HG03064 (cell line): Measurements from ENCODE around the gene BCL7C.
"Not testable (repeated sequence)": the region's sequence is repeated elsewhere in the genome, so short reads cannot be mapped to it uniquely, and the experiment has no call there.

Source experiments
- ATAC-seq: cut with Tn5 transposase; IDR thresholded peaks from one replicate; pipeline ENCODE4 v1.9.1; 2021; ENCODE audit warnings: low read depth; ENCODE audit not compliant: unreplicated experiment

The BCL7C gene

DNA sequence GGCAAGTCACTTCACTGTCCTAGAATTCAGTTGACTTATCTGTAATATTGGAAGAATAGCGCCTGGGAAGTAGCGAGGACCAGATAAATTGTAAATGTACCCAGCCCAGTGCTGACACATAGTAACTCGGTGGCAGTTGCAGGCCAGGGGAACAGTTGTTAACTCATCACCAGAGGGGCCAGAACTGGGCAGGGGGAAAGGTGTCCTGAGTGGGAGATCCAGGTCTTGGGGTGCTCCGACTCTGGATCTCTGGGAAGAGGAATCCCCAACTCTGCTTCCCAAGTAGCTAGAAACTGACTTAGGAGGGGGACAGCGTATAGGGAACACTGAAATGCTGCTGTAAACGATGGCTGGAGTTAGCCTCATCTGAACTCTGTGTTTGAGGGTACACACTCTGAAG lies 23.0 kb downstream of the BCL7C start:
- no peak for ATAC-seq

DNA sequence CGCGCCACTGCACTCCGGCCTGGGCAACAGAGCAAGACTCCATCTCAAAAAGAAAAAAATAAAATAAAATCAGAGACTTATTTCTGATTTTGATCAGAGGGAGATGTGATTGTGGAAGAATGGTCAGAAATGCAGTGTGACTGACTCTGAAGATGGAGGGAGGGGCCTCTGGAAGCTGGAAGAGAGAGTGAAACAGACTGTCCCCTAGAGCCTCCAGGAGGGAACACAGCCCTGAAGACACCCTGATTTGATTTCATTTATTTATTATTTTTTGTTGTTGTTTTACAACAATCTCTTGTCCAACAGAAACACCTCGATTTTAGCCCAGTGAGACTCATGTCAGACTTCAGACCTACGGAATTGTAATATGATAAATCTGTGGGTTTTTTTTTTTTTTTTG lies 26.1 kb downstream of the BCL7C start:
- ATAC-seq = no peak

DNA sequence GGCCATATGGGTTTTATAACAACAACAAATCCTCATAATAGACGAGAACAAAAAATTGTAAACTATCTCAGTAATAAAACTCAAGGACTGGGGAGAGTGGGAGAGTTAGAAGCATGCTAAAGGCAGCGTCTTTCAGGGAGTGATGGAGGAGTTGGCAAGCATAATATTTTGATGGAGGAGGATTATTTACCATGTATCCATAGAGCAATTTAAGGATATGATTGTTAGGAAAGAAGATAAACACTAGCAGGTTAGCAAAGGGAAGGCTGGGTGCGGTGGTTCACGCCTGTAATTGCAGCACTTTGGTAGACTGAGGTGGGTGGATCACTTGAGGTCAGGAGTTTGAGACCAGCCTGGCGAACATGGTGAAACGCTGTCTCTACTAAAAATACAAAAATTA lies 27.8 kb downstream of the BCL7C start:
- ATAC-seq = no peak

DNA sequence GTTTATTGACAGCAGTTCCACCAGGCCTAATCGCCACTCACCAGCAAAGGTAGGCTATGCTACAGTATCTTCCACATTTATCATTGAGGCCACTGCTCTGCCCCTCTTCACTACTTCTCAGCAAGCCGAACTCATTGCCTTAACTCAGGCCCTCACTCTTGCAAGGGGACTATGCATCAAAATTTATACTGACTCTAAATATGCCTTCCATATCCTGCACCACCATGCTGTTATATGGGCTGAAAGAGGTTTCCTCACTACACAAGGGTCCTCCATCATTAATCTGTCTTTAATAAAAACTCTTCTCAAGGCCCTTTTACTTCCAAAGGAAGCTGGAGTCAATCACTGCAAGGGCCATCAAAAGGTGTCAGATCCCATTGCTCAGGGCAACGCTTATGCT lies 30.7 kb downstream of the BCL7C start:
- not testable (repeated sequence) for ATAC-seq

DNA sequence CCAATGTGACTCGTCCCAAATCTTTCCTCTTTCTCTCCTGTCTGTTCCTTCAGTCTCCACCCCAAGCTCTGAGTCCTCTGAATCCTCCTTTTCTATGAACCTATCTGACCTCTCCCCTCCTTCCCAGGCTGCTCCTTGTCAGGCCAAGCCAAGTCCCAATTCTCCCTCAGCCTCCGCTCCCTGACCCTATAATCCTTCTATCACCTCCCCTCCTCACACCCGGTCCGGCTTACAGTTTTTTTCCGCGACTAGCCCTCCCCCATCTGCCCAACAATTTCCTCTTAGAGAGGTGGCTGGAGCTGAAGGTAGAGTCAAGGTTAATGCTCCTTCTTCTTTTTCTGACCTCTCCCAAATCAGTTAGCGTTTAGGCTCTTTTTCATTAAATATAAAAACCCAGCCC lies 33.1 kb downstream of the BCL7C start:
- ATAC-seq = not testable (repeated sequence)

DNA sequence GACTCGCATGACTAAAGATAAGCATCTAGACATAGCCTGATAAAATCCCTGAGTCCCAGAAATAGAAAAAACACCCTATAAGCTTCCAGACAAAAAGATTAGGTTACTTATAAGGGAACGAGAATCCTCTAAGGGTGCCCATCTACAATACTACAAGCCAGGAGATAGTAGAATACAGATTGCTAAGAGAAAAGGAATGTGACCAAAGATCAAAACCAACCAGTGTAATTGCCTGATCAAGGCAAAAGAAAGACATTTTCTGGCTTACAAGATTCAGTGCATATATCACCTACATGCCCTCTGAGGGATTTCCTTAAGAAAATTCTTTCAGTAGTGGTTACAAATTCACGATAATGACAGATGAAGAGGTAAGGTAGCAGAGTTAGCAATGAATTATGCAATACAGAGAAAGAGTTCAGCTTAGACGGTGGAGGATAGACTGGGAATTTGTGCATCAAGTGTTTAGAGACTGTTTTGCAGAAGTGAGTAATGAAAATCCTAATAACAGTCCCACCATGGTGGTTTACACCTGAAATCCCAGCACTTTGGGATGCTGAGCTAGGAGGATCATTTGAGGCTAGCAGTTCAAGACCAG lies 35.0 kb downstream of the BCL7C start:
- ATAC-seq = no peak

DNA sequence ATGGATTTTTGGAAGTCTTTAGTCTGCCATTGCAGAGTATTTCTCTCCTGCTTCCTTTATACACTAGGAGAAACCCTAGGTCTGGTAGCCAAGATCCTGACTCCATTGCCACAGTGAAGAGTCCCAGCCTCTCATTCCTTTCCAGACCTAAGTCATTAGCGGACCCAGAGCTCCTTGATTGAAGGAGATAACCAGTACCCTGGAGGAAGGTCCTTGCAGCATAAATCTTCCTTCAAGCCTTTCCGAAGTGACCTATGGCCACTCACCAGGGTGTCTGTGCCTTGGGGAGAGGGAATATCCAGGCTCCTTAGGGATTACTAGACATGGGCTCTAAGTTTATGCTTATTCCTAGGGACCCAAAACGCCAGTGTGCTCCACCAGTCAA lies 35.8 kb downstream of the BCL7C start:
- no peak for ATAC-seq

DNA sequence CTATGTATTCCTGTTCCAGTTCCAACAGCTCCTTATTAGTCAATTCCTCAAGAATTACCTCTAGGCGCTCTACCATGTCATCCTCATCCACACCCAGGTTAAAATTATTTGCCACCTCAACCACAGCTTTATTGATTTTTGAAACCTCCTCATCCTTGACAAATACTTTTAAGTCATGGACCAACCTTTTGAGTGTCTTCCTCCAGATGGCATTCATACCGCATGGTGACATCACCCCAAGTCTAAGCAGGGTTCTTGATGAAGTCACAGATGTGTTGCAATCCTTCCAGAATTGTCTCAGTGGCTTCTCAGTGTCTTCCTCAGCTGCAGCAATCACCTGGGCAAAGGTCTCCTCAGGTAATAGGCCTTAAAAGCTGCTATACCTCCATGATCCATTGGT lies 40.1 kb downstream of the BCL7C start:
- no peak for ATAC-seq

DNA sequence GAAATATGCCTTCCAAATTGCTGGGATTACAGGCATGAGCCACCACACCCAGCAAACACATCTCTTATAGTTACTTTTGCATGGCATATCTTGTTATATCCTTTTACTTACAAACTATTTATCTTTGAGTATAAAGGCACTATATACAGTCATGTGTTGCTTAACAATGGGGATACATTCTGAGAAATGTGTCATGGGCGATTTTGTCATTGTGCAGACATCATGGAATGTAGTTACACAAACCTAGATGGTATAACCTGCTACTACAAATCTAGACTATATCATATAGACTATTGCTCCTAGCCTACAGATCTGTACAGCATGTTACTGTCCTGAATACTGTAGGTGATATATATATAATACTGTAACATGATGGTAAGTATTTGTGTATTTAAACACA lies 43.6 kb downstream of the BCL7C start:
- no peak for ATAC-seq

DNA sequence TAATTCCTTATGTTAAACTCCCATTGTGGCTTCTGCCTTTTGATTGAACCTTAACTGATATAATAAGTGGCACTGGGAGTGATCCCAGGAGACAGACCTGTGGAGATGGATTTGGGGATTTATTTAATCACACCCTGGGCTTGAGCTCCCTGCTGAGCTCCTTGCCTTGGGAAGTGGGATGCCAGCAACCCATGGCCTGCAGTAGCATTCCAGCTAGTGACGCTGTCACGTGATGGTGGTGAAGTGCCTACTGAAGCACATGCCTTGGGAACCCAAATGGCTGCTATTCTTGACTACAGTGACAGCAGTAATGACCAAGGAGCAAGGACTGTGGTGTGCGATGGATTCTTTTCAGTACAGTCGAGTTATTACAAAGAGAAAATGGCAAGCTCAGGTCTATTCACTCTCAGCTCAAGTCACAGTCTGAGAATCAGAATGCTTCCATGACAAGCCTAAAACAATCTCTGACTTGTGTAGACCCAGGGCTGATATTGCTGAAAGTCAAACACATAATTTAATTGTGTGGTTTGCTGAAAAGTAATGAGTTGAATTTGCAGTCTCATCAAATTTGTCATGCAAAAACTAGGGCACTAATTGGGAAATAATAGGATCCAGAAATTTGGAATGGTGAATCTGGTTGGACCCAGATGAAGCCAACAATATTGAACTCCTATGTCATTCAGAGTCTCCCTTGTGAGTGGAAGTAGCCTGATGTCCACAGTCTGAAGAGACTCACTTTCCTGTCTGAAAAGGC lies 47.1 kb downstream of the BCL7C start:
- ATAC-seq = no peak

DNA sequence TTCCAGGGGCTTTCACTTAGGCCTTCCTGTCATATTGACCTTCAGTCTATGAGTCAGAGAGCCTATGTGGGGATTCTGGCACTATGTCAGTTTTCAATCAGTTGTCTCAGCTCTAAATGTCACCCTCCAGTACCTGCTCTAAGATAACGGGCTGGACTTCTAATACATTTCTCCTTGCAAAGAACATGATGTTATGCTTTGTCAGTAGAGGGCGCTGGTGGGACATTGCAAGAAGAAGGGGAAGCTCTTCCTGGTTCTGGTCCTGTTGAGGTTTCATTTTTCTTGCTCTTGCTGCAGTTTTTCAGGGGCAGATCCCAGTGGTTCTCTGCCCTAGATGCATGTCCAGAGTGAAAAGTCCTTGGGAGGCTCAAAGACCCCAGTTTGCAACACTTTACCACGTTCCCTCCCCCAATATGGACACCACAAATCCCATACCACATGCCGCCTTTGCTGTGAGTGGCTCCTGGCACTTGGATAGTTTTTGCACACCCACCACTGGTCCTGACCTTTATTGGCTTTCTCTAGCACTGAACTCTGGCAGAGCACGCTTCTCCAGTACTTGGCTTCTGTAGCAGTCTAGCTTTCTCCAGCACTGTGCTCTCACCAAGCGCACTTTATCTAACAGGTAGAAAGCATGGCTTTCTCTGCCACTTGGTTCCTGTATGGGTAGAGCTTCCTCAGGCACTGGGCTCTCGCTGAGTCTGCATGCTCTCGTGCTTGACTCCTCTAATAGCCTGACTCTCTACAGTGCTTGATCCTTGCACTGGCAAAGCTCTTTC lies 49.0 kb downstream of the BCL7C start:
- ATAC-seq = no peak

DNA sequence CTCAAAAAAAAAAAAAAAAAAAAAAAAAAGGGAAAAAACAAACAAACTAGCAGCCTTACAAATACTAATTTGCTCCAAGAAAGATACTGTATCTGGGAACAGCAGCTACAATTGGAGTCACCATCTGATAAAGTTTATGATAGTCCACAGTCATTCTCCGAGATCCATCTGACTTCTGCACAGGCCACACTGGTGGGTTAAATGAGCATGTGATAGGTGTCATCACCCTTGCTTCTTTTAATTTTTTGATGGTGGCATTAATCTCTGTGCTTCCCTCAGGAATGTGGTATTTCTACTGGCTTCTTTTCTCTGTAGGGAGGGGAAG lies 49.6 kb downstream of the BCL7C start:
- no peak for ATAC-seq

DNA sequence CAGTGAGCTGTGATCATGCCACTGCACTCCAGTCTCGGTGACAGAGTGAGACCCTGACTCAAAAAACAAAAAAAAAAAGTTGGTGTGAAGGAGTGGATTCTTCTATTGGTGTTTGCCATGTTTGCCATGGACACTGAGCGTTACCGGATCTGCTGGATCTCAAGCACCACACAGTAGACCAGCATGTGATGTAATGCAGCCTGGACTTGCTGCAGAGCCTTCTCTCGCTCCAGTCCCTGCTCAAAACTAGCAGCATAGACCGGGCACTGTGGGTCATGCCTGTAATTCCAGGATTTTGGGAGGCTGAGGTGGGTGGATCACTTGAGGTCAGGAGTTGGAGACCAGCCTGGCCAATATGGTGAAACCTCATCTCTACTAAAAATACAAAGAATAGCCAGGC lies 50.4 kb downstream of the BCL7C start:
- no peak for ATAC-seq

DNA sequence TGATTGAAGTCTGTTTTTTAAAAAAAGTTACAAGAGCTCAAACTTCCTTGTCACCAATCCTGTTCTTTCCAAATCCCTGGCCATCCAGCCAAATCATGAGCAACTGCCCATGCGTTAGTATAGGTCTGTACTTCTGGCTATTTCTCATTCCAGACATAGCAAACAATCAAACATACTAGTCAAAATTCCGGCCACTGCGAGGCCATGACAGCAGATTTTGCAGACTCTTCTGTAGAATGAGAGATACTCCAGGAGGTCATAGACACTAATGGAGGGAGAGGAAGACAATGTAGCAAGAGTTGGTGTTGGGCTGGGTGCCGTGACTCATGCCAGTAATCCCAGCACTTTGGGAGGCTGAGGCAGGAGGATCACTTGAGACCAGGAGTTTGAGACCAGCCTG lies 50.9 kb downstream of the BCL7C start:
- no peak for ATAC-seq

DNA sequence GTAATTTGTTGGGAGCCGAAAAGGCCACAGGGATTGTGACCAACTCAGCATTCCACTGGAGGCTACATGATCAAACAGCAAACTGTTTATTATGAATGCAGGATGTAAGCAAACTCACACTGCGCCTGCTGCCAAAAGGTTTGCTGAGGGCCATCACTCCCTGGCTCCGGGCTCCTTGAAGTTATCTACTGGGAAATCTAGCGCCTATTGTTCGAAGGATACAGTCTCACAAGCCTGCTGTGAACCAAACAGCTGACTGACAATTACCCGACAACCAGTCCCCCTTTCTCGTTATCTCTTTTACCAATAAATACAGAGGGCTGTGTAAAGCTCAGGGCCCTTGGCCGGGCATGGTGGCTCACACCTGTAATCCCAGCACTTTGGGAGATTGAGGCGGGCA lies 52.5 kb downstream of the BCL7C start:
- no peak for ATAC-seq

DNA sequence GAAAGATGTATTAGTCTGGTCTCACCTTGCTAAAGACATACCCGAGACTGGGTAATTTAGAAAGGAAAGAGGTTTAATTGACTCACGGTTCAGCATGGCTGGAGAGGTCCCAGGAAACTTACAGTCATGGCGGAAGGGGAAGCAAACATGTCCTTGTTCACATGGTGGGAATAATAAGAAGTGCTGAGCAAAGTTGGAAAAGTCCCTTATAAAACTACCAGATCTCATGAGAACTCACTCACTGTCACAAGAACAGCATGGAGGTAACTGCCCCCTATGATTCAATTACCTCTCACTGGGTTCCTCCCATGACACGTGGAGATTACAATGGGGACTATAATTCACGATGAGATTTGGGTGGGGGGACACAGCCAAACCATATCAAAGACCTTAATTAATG lies 53.3 kb downstream of the BCL7C start:
- no peak for ATAC-seq

DNA sequence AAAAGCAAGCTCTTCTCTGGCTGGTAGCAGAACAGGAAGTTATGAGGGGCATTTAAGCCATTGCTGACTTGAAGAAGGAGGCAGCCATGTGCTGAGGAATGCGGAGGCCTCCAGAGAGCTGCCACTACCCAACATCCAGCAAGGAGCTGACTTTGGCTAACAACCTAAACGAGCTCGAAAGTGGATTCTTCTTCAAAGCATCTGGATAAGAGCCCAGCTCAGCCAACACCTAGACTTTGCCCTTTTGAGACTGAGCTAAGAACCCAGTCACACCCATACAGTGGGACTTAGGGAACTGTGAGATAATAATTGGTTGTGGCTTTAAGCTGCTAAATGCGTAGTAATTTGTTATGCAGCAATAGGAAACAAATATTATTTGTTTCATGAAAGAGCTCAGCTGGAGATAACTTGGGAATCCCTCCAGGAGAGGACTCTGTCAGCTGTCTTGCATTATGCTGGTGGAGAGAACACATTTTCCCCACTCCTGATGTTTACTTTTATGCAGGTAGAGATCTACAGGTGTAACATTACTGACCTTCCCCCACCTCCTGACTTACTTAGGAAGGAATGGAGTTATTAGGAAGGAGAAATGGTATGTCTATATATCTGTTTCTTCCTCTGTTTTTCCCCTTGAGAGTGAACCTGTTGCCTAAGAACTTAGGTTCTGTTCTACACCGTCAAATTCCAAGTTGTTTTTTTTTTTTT lies 54.2 kb downstream of the BCL7C start:
- no peak for ATAC-seq

DNA sequence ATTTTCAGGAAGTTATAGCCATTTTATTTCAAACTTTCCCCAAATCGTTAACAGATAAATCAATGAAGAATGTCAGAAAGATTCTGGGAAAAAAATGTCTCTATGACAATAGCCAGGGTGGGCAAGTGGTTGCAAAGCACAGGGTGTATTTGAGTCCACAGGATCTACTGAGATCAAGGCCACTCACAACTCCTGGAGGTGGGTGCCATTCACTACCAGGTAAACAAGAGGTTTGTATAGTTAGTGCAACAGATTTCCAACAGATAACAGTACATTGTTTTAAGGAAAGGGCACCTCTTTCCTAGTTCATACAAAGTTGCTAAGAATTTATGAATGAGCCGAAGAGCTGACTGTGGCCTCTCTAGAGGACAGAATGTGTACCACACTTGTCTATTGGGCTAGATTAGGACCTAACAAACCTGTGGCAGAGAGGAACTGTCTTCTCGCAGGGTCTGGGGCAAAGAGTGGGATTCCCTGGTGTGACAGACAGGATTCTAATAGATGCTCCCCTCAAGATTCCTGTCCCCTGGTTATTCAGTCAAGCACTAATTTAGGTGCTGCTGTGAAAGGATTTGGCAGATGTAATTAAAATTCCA lies 54.9 kb downstream of the BCL7C start:
- ATAC-seq = no peak

DNA sequence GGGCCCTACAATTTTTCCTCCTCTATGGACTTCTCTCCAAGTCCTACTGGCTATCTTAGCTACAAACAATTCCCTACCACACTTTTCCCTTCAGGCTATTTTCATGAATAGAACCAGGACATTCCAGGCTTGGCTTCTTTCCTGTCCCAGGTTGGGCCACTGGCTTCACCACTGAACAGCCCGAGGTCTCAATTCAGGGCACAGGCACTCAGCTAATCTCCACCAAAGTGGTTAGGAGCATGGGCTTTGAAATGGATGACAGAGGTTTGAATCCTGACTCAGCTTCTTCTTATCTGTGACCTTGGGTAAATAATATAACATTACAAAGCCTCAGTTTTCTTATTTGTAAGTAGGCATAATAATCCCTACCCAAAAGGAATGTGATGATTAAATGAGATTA lies 56.0 kb downstream of the BCL7C start:
- ATAC-seq = no peak
